Natural killer cell (primary cell): ENCODE results near the gene PHF14. TPM values are rescaled to one million over a fixed set of nuclear protein-coding genes. Genes with fewer than 3 reads are reported as not detected.

Experiments
- ATAC-seq, 3 donors: fragments of 150-1000 bp in 2 of 3; fragments of 200-7000 bp in 1 of 3; cut with Tn5 transposase; 1 replicate in 1 of 3; 2 replicates in 2 of 3; pipeline ENCODE4 v1.10.0; 2021; ENCODE audit warnings: mild to moderate bottlenecking in 2 of 3, moderate library complexity in 2 of 3
- DNase-seq, 2 donors: peaks; one replicate each; pipeline versions ENCODE4 v3.0.0 to v3.0.0-alpha.2; 2013 to 2021; ENCODE audit warnings: mixed read lengths in 1 of 2
- H3K27ac ChIP-seq: one replicate; pipeline ENCODE4 v1.5.1; 2013; ENCODE audit warnings: mild to moderate bottlenecking, low read length
- H3K27me3 ChIP-seq: one replicate; pipeline ENCODE4 v1.6.1; 2013; ENCODE audit warnings: low read length; ENCODE audit not compliant: control insufficient read depth, insufficient read depth
- H3K36me3 ChIP-seq: one replicate; pipeline ENCODE4 v1.6.1; 2013; ENCODE audit warnings: low read length; ENCODE audit not compliant: control insufficient read depth, insufficient read depth
- H3K4me1 ChIP-seq: one replicate; pipeline ENCODE4 v1.6.1; 2013; ENCODE audit warnings: low read length; ENCODE audit not compliant: control insufficient read depth, insufficient read depth
- H3K4me3 ChIP-seq: one replicate; pipeline ENCODE4 v1.5.1; 2013; ENCODE audit warnings: low read length
- H3K9me3 ChIP-seq: one replicate; pipeline ENCODE4 v1.6.1; 2013; ENCODE audit warnings: low read length; ENCODE audit not compliant: control insufficient read depth, insufficient read depth
- H3K27ac Mint-ChIP-seq, 2 donors: one replicate each; pipeline ENCODE4 v1.8.0; 2022; ENCODE audit warnings: mild to moderate bottlenecking in 2 of 2, mixed read lengths in 2 of 2, moderate library complexity in 1 of 2
- H3K27me3 Mint-ChIP-seq, 2 donors: one replicate each; pipeline ENCODE4 v1.8.0; 2022; ENCODE audit warnings: low read depth in 2 of 2, mixed read lengths in 2 of 2
- H3K36me3 Mint-ChIP-seq: one replicate; pipeline ENCODE4 v1.8.0; 2022; ENCODE audit warnings: mixed read lengths
- H3K4me1 Mint-ChIP-seq, 2 donors: one replicate each; pipeline ENCODE4 v1.8.0; 2022; ENCODE audit warnings: mixed read lengths in 2 of 2
- H3K4me3 Mint-ChIP-seq: one replicate; pipeline ENCODE4 v1.8.0; 2022; ENCODE audit warnings: mild to moderate bottlenecking, moderate library complexity, mixed read lengths
- H3K9me3 Mint-ChIP-seq, 2 donors: one replicate each; pipeline ENCODE4 v1.8.0; 2022; ENCODE audit warnings: mixed read lengths in 2 of 2
- WGBS: methylation state at CpG from one replicate; pipeline ENCODE4 v1.1.7; 2013; ENCODE audit warnings: missing lambda C conversion rate; ENCODE audit not compliant: insufficient coverage; 5-methylcytosine and 5-hydroxymethylcytosine counted together
- intact Hi-C: fragments of 100-400 bp; cut with micrococcal nuclease; formaldehyde crosslinking; loops from one replicate; pipeline ENCODE4 v1.14.2; 2022
- total RNA-seq, 4 donors: library from RNA; stranded (reverse); fragments of 120-200 nt in 1 of 4; gene quantifications; one replicate each; pipeline versions ENCODE4 v1.2.3 to v1.2.4, GENCODE V29; 2013 to 2022
- TF ChIP-seq, protein P1 (sequence below): fragments of 200-600 bp; IDR thresholded peaks from one replicate; pipeline ENCODE4 v1.8.0; 2022; ENCODE audit warnings: antibody characterized with exemption

The PHF14 gene
- total RNA-seq, 3 donors from 2014 or later (not counting 1 experiment from before 2014, with no cell fraction given) = 23.6 to 30.8 (median 27.7) TPM

DNA sequence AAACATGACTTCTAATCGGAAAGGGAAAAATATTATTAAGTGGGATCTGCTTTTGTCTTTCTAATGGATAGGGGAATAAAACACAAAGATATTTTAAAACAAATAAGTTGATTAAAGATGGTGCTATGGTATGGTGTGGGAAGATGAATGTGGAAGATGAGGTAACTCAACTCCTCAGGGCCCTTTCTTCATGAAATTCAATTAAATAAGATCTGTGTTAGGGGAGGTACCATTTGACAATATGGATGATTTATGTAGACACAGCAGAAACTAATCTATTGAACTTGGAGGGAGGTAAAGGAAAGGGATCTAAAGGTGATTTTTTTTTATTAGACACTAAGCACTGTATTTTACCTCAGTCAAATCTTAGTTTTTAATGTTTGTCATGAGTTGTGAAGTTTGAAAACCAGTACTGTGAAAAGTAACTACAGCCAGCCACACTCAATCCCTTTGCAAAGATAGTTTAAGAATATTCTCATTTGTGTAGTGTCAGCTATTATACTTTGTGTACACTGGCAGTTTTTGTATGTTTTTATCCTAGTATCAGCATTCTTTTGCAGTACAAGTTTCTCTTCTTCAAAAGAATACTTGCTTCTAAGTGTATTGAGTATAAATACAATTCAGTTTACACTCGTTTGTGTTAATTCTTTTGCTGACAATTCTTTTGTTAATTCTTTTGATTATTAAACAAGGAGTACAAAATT lies 151.3 kb downstream of the PHF14 start:
- Mint-ChIP-seq H3K4me1 (peaks cover 33% of the 10 kb centered on the region in 2 donors), H3K36me3 (no peaks in the 10 kb centered on the region), H3K4me3 (no peak overlapping the region), H3K27me3 (no peaks in the 10 kb centered on the region), H3K27ac (no peak overlapping the region), H3K9me3 (no peaks in the 10 kb centered on the region)
- H3K27me3 ChIP-seq = no peaks in the 10 kb centered on the region
- WGBS = no CpG with 5 or more reads among the region's 2 CpGs
- no peaks in the 10 kb centered on the region for H3K4me1 ChIP-seq
- TF ChIP-seq, protein P1, sequence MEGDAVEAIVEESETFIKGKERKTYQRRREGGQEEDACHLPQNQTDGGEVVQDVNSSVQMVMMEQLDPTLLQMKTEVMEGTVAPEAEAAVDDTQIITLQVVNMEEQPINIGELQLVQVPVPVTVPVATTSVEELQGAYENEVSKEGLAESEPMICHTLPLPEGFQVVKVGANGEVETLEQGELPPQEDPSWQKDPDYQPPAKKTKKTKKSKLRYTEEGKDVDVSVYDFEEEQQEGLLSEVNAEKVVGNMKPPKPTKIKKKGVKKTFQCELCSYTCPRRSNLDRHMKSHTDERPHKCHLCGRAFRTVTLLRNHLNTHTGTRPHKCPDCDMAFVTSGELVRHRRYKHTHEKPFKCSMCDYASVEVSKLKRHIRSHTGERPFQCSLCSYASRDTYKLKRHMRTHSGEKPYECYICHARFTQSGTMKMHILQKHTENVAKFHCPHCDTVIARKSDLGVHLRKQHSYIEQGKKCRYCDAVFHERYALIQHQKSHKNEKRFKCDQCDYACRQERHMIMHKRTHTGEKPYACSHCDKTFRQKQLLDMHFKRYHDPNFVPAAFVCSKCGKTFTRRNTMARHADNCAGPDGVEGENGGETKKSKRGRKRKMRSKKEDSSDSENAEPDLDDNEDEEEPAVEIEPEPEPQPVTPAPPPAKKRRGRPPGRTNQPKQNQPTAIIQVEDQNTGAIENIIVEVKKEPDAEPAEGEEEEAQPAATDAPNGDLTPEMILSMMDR = no peak
- no peak overlapping the region for H3K27ac ChIP-seq
- ATAC-seq (no peak), DNase-seq (no peak)
- no peak overlapping the region for H3K4me3 ChIP-seq
- peaks cover 2% of the 10 kb centered on the region for H3K36me3 ChIP-seq
- no peaks in the 10 kb centered on the region for H3K9me3 ChIP-seq
- intact Hi-C loops = no loop called here

DNA sequence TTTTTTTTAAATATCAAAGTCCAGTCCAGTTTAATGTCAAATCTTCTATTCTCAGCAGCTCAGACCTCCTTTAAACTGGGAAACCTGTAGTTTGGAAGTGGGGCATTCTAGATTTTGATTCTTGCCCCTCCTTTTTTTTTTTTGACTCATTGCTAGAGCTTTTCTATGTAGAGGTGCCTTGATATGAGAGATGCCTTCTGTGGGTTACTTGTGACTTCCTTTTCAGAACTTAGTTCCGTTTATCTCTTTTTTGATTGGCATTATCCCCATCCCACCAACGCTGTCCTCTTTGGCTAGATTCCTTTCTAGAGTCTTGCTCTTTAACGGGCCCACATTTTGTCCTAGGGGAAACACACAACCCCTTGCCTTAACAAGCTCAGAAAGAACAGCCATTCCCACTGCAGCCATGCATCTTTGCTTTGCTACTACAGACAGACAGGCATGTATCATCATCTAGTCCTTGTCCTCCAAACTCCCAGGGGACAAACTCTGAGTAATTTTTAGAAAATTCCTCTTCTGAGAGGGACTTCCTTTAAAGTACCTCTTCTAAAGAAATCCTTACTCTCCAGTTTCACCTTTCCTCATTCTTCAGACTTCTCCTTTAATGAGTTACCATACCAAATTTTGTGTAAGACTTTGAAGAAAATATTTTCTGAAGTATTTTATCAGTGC lies 153.6 kb downstream of the PHF14 start:
- Mint-ChIP-seq H3K27me3 (no peaks in the 10 kb centered on the region), H3K4me1 (peaks cover 43% of the 10 kb centered on the region in 2 donors), H3K36me3 (no peaks in the 10 kb centered on the region), H3K9me3 (no peaks in the 10 kb centered on the region), H3K4me3 (peak overlapping the region; percentile 49), H3K27ac (peak overlapping the region; percentile 69 to 71)
- ATAC-seq (peak; percentile 26 to 68 (median 48)), DNase-seq (peak in 1 of 2 donors; percentile 1)
- no peaks in the 10 kb centered on the region for H3K4me1 ChIP-seq
- no peaks in the 10 kb centered on the region for H3K9me3 ChIP-seq
- H3K27me3 ChIP-seq = no peaks in the 10 kb centered on the region
- intact Hi-C loops = no loop called here
- H3K27ac ChIP-seq = no peak overlapping the region
- no peak overlapping the region for H3K4me3 ChIP-seq
- H3K36me3 ChIP-seq = peaks cover 2% of the 10 kb centered on the region
- WGBS = 37% methylated on average over 3 of the region's 3 CpGs
- TF ChIP-seq, protein P1 = no peak

DNA sequence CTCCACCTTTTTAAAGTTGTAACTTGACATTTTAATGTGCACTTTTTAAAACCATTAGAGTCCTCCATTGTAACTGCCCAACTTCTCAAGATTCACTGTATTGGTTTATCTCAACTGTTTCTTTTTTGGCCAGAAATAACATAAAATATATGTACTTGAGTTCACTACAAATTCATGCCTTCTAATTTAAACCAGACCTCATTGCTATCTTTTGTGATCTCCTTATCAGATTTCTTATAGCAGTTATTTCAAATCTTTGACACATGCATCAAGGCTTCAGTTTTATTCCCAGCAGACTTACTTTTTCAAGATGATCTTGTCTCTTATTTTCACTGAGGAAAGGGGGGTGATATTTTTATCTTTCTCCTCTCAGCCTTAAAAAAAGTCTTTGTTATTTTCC lies 154.3 kb downstream of the PHF14 start:
- no peaks in the 10 kb centered on the region for H3K9me3 Mint-ChIP-seq
- Histone ChIP-seq H3K27me3 (no peaks in the 10 kb centered on the region), H3K9me3 (no peaks in the 10 kb centered on the region), H3K4me1 (no peaks in the 10 kb centered on the region), H3K4me3 (no peak overlapping the region), H3K36me3 (peaks cover 2% of the 10 kb centered on the region), H3K27ac (no peak overlapping the region)
- TF ChIP-seq, protein P1 = no peak
- intact Hi-C loops = no loop called here
- H3K4me3 Mint-ChIP-seq = no peak overlapping the region
- peak overlapping the region; percentile 16 to 71 for H3K27ac Mint-ChIP-seq
- H3K36me3 Mint-ChIP-seq = no peaks in the 10 kb centered on the region
- ATAC-seq (no peak), DNase-seq (no peak)
- peaks cover 43% of the 10 kb centered on the region in 2 donors for H3K4me1 Mint-ChIP-seq
- no peaks in the 10 kb centered on the region for H3K27me3 Mint-ChIP-seq
